Activated naive CD4-positive, alpha-beta T cell treated with anti-CD3 and anti-CD28 coated beads, Interleukin-2, amount 10 ng/mL, durations not matched to agents 7 days and 5 days (primary cell): ENCODE results near the gene IDH3B.

Experiments
- CTCF ChIA-PET: fragments of 350-600 bp; sonication (Branson Sonifier 250); formaldehyde crosslinking; loops from one replicate; lab custom pipeline; 2021; ENCODE audit warnings: antibody characterized with exemption; lab: Charles Lee
- DNase-seq: peaks from one replicate; pipeline ENCODE4 v3.0.0-alpha.2; 2020
- H3K27ac Mint-ChIP-seq: one replicate; pipeline ENCODE4 v1.8.0; 2021; ENCODE audit warnings: mild to moderate bottlenecking, moderate library complexity, mixed read lengths
- H3K27me3 Mint-ChIP-seq: one replicate; pipeline ENCODE4 v1.8.0; 2021; ENCODE audit warnings: mild to moderate bottlenecking, mixed read lengths
- H3K36me3 Mint-ChIP-seq: one replicate; pipeline ENCODE4 v1.8.0; 2021; ENCODE audit warnings: mixed read lengths
- H3K4me1 Mint-ChIP-seq: one replicate; pipeline ENCODE4 v1.8.0; 2021; ENCODE audit warnings: mixed read lengths
- H3K4me3 Mint-ChIP-seq: one replicate; pipeline ENCODE4 v1.8.0; 2021; ENCODE audit warnings: mild to moderate bottlenecking, moderate library complexity, mixed read lengths
- H3K9me3 Mint-ChIP-seq: one replicate; pipeline ENCODE4 v1.8.0; 2021; ENCODE audit warnings: mixed read lengths

IDH3B gene

DNA sequence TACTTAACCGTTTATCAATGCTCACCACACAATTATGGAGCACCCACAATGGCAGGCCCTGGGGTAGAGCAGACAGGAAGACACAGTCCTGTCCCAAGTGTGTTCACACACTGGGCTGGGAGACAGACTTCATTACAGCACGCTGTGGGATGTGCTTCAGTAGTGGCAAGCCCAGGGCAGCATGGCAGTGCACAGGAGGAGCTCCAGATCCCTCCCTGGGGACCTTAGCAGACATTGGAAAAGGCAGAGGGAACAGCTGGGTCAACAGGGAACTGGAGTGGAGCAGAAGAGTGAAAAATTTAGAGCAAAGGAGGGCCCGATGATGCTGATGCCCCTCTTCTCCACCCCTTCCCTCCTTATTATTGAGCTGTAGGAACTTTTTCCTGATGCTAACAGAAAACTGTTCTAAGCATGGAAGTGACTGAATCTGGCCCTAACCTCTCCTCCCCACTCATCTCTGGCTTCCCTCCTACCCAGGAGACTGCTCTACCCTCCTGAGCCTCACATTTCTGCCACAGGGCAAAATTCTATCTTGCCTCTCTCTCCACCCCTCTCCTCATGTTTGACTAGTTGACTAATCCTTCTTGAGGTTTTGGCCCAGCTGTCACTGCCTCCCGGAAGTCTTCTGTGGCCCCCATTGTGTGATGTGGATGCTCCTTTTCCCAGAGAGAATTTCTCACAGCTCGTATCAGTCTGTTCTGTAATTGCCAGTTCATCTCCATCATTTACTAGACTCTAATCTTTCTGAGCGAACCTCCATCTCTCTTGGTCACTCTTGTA is 52.9 kb downstream of the IDH3B start:
- H3K36me3 Mint-ChIP-seq = no peaks in the 10 kb centered on the region
- CTCF ChIA-PET = interaction anchor here (0.6 to 1.4 kb wide), 2 partner anchors 36 to 96 kb away, joined by 3 read pairs; no protein-coding TSS in a partner anchor

DNA sequence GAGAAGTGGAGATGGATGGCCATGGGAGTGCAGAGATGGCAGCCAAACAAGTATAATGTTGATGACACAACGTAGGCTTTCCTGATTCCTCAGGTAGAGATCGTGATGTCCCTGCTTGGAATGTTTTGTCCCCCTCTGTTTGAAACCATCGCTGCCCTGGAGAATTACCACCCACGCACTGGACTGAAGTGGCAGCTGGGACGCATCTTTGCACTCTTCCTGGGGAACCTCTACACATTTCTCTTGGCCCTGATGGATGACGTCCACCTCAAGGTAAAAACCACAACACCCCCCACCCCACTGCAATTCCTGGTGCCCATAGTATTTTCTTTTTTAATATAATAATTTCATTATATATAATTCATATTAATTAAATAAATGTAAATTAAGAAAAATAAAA is 53.7 kb downstream of the IDH3B start:
- Mint-ChIP-seq H3K27ac (no peak overlapping the region), H3K27me3 (peaks cover 29% of the 10 kb centered on the region), H3K4me3 (no peak overlapping the region), H3K9me3 (peaks cover 7% of the 10 kb centered on the region), H3K4me1 (no peaks in the 10 kb centered on the region), H3K36me3 (no peaks in the 10 kb centered on the region)
- DNase-seq = no peak
- CTCF ChIA-PET = interaction anchor here (0.6 kb wide), 1 partner anchor 95 kb away, joined by 3 read pairs; no protein-coding TSS in a partner anchor

More for the DNA sequence above, 52.9 kb downstream of the IDH3B start:
- no peak overlapping the region for H3K4me3 Mint-ChIP-seq
- H3K27ac Mint-ChIP-seq = no peak overlapping the region
- DNase-seq = no peak
- H3K9me3 Mint-ChIP-seq = peaks cover 7% of the 10 kb centered on the region
- peaks cover 31% of the 10 kb centered on the region for H3K27me3 Mint-ChIP-seq
- no peaks in the 10 kb centered on the region for H3K4me1 Mint-ChIP-seq
